ENCODE measurements around the gene NIN. TPM values are rescaled to one million over a fixed set of nuclear protein-coding genes. Genes with fewer than 3 reads are reported as not detected.

The NIN gene
- total and polyA plus RNA-seq, 2 of the 4 experiments (the other 2 are of a cell fraction), result 15.2 to 98.4 TPM

- dilution Hi-C loops (cut with HindIII; ENCODE audit: low sequenced_read_pairs, unreplicated experiment), result no loop called here
- no peak overlapping the region for H3K4me3 ChIP-seq (ENCODE audit: insufficient read depth, low read depth, low read length)
- no peaks in the 10 kb centered on the region for H3K9me3 ChIP-seq (ENCODE audit: control insufficient read depth, insufficient read depth, low read length)
- no peak for ATAC-seq (ENCODE audit: low read depth)
- H3K23ac ChIP-seq (ENCODE audit: low read depth, low read length), result peak overlapping the region; percentile 48; the same call in 1 of the 2 replicates
- no peak overlapping the region for H3K56ac ChIP-seq (ENCODE audit: extremely low read depth, insufficient read depth, low read length)
- no peak overlapping the region for H2AFZ ChIP-seq (replicated peaks; ENCODE audit: low read length, poor library complexity)
- peaks cover 22 to 80% of the 10 kb centered on the region in 2 experiments for H3K79me1 ChIP-seq (ENCODE audit: low read depth in 1 of 2, low read length in 2 of 2)
- no peaks in the 10 kb centered on the region for H3K27me3 ChIP-seq (ENCODE audit: control insufficient read depth, insufficient read depth, low read length)
- no peak overlapping the region for H3K4me2 ChIP-seq (ENCODE audit: low read depth, low read length)
- in situ Hi-C loops (cut with MboI; ENCODE audit: low sequenced_read_pairs), result loop anchor here (5.0 kb wide), 1 partner anchor 67 kb away; no protein-coding TSS in a partner anchor
- no peak overlapping the region for H3K4ac ChIP-seq (ENCODE audit: low read depth, low read length)
- peaks cover 9% of the 10 kb centered on the region for H3K36me3 ChIP-seq (ENCODE audit: control insufficient read depth, insufficient read depth, low read length)
- no peak overlapping the region for H4K5ac ChIP-seq (ENCODE audit: low read depth, low read length)
- intact Hi-C loops (cut with micrococcal nuclease), result loop anchor here (2.0 kb wide), 1 partner anchor 36 kb away; the partner anchor contains the start of gene NIN
- no peak overlapping the region for H3K9ac ChIP-seq (ENCODE audit: low read depth, low read length)
- 0 out of 2 replicates have a peak overlapping the region, but pooled peaks have one; percentile 17 for H3K14ac ChIP-seq (replicated peaks; ENCODE audit: low read depth, low read length)
- peaks cover 16% of the 10 kb centered on the region for H3K9me1 ChIP-seq (ENCODE audit: insufficient read depth, low read length)
- H2BK120ac ChIP-seq (ENCODE audit: low read depth, low read length), result no peak overlapping the region
- 59% methylated on average over 6 of the region's 7 CpGs; no CpG with 5 or more reads in 1 of the 2 experiments for WGBS, 2 experiments (ENCODE audit: extremely low coverage in 2 of 2, insufficient read length in 1 of 2)
- BruUV-seq (replicated peaks), result no TSS peak
- H4K91ac ChIP-seq (ENCODE audit: insufficient read depth, low read depth, low read length), result no peak overlapping the region
- peak overlapping the region; percentile 78; the same call in 1 of the 2 replicates for H2AK5ac ChIP-seq (ENCODE audit: low read depth, low read length)
- no peak overlapping the region for H2BK20ac ChIP-seq (ENCODE audit: low read depth, low read length)
- H3K4me1 ChIP-seq (ENCODE audit: control insufficient read depth, insufficient read depth, low read length), result peaks cover 21% of the 10 kb centered on the region
- ChIA-PET CTCF (no interaction called here), POLR2A (ENCODE audit: unreplicated experiment) (no interaction called here)
- no peak for TF ChIP-seq FOS (IDR thresholded peaks at IDR 0.05; ENCODE audit: low read depth, low read length)
- TF ChIP-seq RAD21 (IDR thresholded peaks at IDR 0.05; ENCODE audit: low read length), result no peak
- TF ChIP-seq RCOR1 (IDR thresholded peaks at IDR 0.05; ENCODE audit: insufficient replicate concordance, low read length), result no peak
- no peak for TF ChIP-seq CEBPB (IDR thresholded peaks at IDR 0.05; ENCODE audit: low read depth, low read length)
- no peak for TF ChIP-seq BHLHE40 (IDR thresholded peaks at IDR 0.05; ENCODE audit: low read depth, low read length)
- TF ChIP-seq SMC3 (IDR thresholded peaks at IDR 0.05; ENCODE audit: low read depth, low read length), result no peak
- no peak for TF ChIP-seq MAFK (IDR thresholded peaks at IDR 0.05; ENCODE audit: low read depth, low read length)
- TF ChIP-seq MXI1 (IDR thresholded peaks at IDR 0.05; ENCODE audit: borderline replicate concordance, low read depth, low read length), result no peak
- no peak for TF ChIP-seq CTCF (conservative IDR thresholded peaks at IDR 0.05; ENCODE audit: low read depth, low read length)
- no peak for TF ChIP-seq NFE2L2 (IDR thresholded peaks at IDR 0.05; ENCODE audit: low read depth, low read length)
- no peak for TF ChIP-seq POLR2A (IDR thresholded peaks at IDR 0.05; ENCODE audit: low read depth, low read length)
- no peak for TF ChIP-seq MAZ (IDR thresholded peaks at IDR 0.05; ENCODE audit: borderline replicate concordance, low read depth, low read length)
- H4K8ac ChIP-seq (ENCODE audit: low read depth in 2 of 2, low read length in 2 of 2), result no peak overlapping the region
- H3K27ac ChIP-seq (ENCODE audit: insufficient read depth, low read length), result no peak overlapping the region
- peaks cover 8% of the 10 kb centered on the region; the same call in 1 of the 2 replicates for H4K20me1 ChIP-seq (ENCODE audit: insufficient read depth, low read length)
- DNase-seq, result no peak
- H2AK9ac ChIP-seq (replicated peaks; ENCODE audit: low read depth, low read length, poor library complexity), result no peak overlapping the region
- H2BK15ac ChIP-seq (ENCODE audit: low read depth, low read length), result peak overlapping the region; percentile 65; the same call in 1 of the 3 replicates
- no peak overlapping the region for H2BK5ac ChIP-seq (ENCODE audit: low read depth, low read length, poor library complexity, severe bottlenecking)
- peak overlapping the region; percentile 57; the same call in 1 of the 2 replicates for H3K18ac ChIP-seq (ENCODE audit: low read depth, low read length)
Observed at GRCh38 chr14:50795142-50795541, 35.8 kb downstream of the NIN start.
